K562 (cell line): ENCODE measurements around the gene LY6G6F. TPM values are rescaled to one million over a fixed set of nuclear protein-coding genes. Genes with fewer than 3 reads are reported as not detected.

ENCODE experiments used
- ATF3 ChIP-seq, 2 experiments: fragments of 450-650 bp in 1 of 2; sonication (generic) in 1 of 2; formaldehyde crosslinking in 1 of 2; IDR thresholded peaks in 1 of 2; conservative IDR thresholded peaks in 1 of 2; 2 replicates each; pipeline versions ENCODE4 v1.6.1 to v1.8.1; 2016 to 2023; ENCODE audit warnings: mild to moderate bottlenecking in 2 of 2, moderate library complexity in 2 of 2, inconsistent platforms in 1 of 2, missing genetic modification reagents in 1 of 2
- E2F6 ChIP-seq, 2 experiments: IDR thresholded peaks; 2 replicates each; pipeline ENCODE4 v1.6.1; 2011; ENCODE audit warnings: borderline replicate concordance in 1 of 2, control low read depth in 1 of 2, low read depth in 1 of 2, low read length in 1 of 2, mild to moderate bottlenecking in 1 of 2, mixed read lengths in 1 of 2, moderate library complexity in 1 of 2; ENCODE audit not compliant: insufficient read depth in 1 of 2, insufficient read length in 1 of 2, poor library complexity in 1 of 2, severe bottlenecking in 1 of 2; ENCODE audit errors: extremely low read depth in 1 of 2
- FOXA3 ChIP-seq, 2 experiments: fragments of 450-650 bp in 1 of 2; sonication (generic) in 1 of 2; formaldehyde crosslinking; IDR thresholded peaks in 1 of 2; conservative IDR thresholded peaks in 1 of 2; 2 replicates each; pipeline versions ENCODE4 v1.4.0 to v1.8.0; 2020 to 2022; ENCODE audit warnings: mild to moderate bottlenecking in 2 of 2, missing genetic modification reagents in 1 of 2
- HDAC1 ChIP-seq, 2 experiments: fragments of 450-650 bp; IDR thresholded peaks; 2 replicates each; pipeline ENCODE4 v1.6.1; 2016 to 2017; ENCODE audit warnings: inconsistent platforms in 1 of 2, mild to moderate bottlenecking in 1 of 2, moderate library complexity in 1 of 2
- JUND ChIP-seq, 2 experiments: IDR thresholded peaks; 2 replicates in 1 of 2; 3 replicates in 1 of 2; pipeline ENCODE4 v1.6.1; 2011; ENCODE audit warnings: borderline replicate concordance in 2 of 2, low read depth in 2 of 2, low read length in 2 of 2, improper control_type of control experiment in 1 of 2, missing biosample characterization in 1 of 2, missing genetic modification characterization in 1 of 2, missing genetic modification reagents in 1 of 2
- KDM1A ChIP-seq, 2 experiments: fragments of 450-650 bp; IDR thresholded peaks; 2 replicates each; pipeline ENCODE4 v1.6.1; 2016; ENCODE audit warnings: mild to moderate bottlenecking in 2 of 2
- ZBED1 ChIP-seq: IDR thresholded peaks from 2 replicates; pipeline ENCODE4 v1.6.1; 2014
- ZBTB12 ChIP-seq: fragments of 250-450 bp; sonication (Bioruptor Pico); IDR thresholded peaks from 2 replicates; pipeline ENCODE4 v1.4.0; 2020
- ZNF24 ChIP-seq: fragments of 450-650 bp; IDR thresholded peaks from 2 replicates; pipeline ENCODE4 v1.6.1; 2016
- ZNF695 ChIP-seq: fragments of 450-650 bp; formaldehyde crosslinking; IDR thresholded peaks from 2 replicates; pipeline ENCODE4 v1.4.0; 2020; ENCODE audit warnings: mild to moderate bottlenecking, moderate library complexity
- polyA plus RNA-seq, 8 experiments: library from polyadenylated mRNA; depleted of rRNA in 4 of 8; stranded (reverse) in 5 of 8; unstranded in 3 of 8; fragments of >200 nt; fragmentation: Nextera tagmentation in 2 of 8; fragmentation: Illumina TruSeq in 1 of 8; extraction: Ambion mirVana in 2 of 8; extraction: Trizol in 1 of 8; gene quantifications; 2 replicates each; pipeline versions ENCODE4 v1.2.1 to v1.2.3, GENCODE V29; 2011 to 2014; ENCODE audit warnings: inconsistent platforms in 1 of 8, missing spikeins in 1 of 8
- total RNA-seq, 7 experiments: library from RNA; depleted of rRNA in 6 of 7; stranded (reverse); fragments of >200 nt in 6 of 7; fragmentation: Illumina TruSeq in 2 of 7; extraction: Trizol in 2 of 7; gene quantifications; 2 replicates each; pipeline versions ENCODE4 v1.2.1 to v1.2.3, GENCODE V29; 2011 to 2021; ENCODE audit warnings: low replicate concordance in 1 of 7

The LY6G6F gene
- total and polyA plus RNA-seq, 9 of the 15 experiments (the other 6 are each of a cell fraction or from before 2014, with no cell fraction given), result 0.14 to 0.50 (median 0.28) TPM; not detected in 2

GRCh38 chr6:31677955-31678354 lies 28.7 kb upstream of the LY6G6F start (continued):
- TF ChIP-seq ATF3 (IDR thresholded peaks at IDR 0.05) (no peak), ATF3 (CRISPR knock-in tag; conservative IDR thresholded peaks at IDR 0.05) (no peak), ZBED1 (no peak), KDM1A (IDR thresholded peaks at IDR 0.05) (peak; percentile 46 to 48; a peak in 2 of 4 replicates), ZBTB12 (CRISPR knock-in tag) (no peak), ZNF24 (no peak), JUND (IDR thresholded peaks at IDR 0.05; ENCODE audit: borderline replicate concordance, low read depth, low read length) (no peak), JUND (tag; IDR thresholded peaks at IDR 0.05; ENCODE audit: borderline replicate concordance, low read depth, low read length) (no peak), HDAC1 (IDR thresholded peaks at IDR 0.05) (peak in 1 of 2 experiments; percentile 33; a peak in 1 of 4 replicates), FOXA3 (CRISPR knock-in tag; conservative IDR thresholded peaks at IDR 0.05 in 1 of 2, IDR thresholded peaks at IDR 0.05 in 1 of 2) (0 out of 4 replicates have a peak, but pooled peaks of 1 of the 2 experiments have one; percentile 36), ZNF695 (CRISPR knock-in tag) (0 out of 2 replicates have a peak, but pooled peaks have one; percentile 68), E2F6 (IDR thresholded peaks at IDR 0.05; ENCODE audit: borderline replicate concordance in 1 of 2, extremely low read depth in 1 of 2, insufficient read depth in 1 of 2, insufficient read length in 1 of 2, low read depth in 1 of 2, low read length in 1 of 2, poor library complexity in 1 of 2, severe bottlenecking in 1 of 2) (no peak)
